Measurements from ENCODE around the gene NAP1L5. TPM values are rescaled to one million over a fixed set of nuclear protein-coding genes. Genes with fewer than 3 reads are reported as not detected.

NAP1L5 gene
- total and polyA plus RNA-seq, 9 of the 15 experiments (the other 6 are each of a cell fraction or from before 2014, with no cell fraction given), result 2.4 to 10.6 (median 7.0) TPM

DNA sequence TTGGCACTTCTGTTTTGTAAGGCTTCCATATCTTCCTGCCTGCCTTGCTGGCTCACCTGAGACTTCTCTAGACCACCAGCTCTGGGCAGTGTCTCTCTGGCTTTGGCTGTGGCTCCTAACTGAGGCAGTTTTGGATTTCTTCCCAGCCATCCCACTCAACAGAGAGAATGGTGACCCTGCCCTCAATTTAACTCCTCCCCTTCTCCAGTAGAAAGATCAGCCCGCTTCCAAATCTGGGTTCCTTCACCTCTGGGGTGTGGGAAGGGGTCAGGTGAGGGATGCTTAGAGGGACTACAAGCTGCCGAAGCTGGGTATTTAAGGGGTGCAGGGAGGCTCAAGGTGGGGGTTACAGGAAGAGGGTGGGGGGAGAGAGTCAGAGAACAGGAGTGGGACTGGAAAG, 23.7 kb downstream of the NAP1L5 start:
- no TSS peak for BruUV-seq (replicated peaks)
- WGBS (ENCODE audit: insufficient coverage, low coverage, missing lambda C conversion rate), result 39% methylated on average over 2 of the region's 2 CpGs
- Histone ChIP-seq H3K27me3 (ENCODE audit: control insufficient read depth in 2 of 2, insufficient read depth in 2 of 2, low read length in 2 of 2) (no peaks in the 10 kb centered on the region), H3K36me3 (ENCODE audit: control insufficient read depth, insufficient read depth, low read length) (0 out of 3 replicates have a peak, but pooled peaks cover 3% of the 10 kb centered on the region), H3K4me2 (ENCODE audit: insufficient read depth, low read length) (no peak overlapping the region), H4K20me1 (replicated peaks; ENCODE audit: control insufficient read depth, insufficient read depth, low read length) (no peaks in the 10 kb centered on the region), H3K9me3 (replicated peaks; ENCODE audit: control insufficient read depth, insufficient read depth, low read depth, low read length) (no peaks in the 10 kb centered on the region), H3K79me2 (ENCODE audit: control insufficient read depth, insufficient read depth, low read length) (no peaks in the 10 kb centered on the region), H3K4me3 (no peak overlapping the region), H3K9ac (ENCODE audit: insufficient read depth in 1 of 2, low read depth in 2 of 2, low read length in 2 of 2) (no peak overlapping the region), H2AFZ (ENCODE audit: low read depth, low read length) (no peak overlapping the region), H3K4me1 (replicated peaks in 1 of 2; ENCODE audit: control insufficient read depth in 2 of 2, insufficient read depth in 2 of 2, low read length in 2 of 2) (peaks cover 0 to 2% of the 10 kb centered on the region in 2 experiments; a peak in 1 of 5 replicates), H3K27ac (ENCODE audit: extremely low read depth, low read depth, low read length) (no peak overlapping the region), H3K9me1 (ENCODE audit: control insufficient read depth, insufficient read depth, low read length) (no peaks in the 10 kb centered on the region)
- POLR2A ChIA-PET, result no interaction called here
- TF ChIP-seq TBP (optimal IDR thresholded peaks at IDR 0.05; ENCODE audit: low read depth, low read length) (no peak), COPS2 (conservative IDR thresholded peaks at IDR 0.05) (no peak), ZZZ3 (IDR thresholded peaks at IDR 0.05) (no peak), HEY1 (CRISPR knock-in tag; IDR thresholded peaks at IDR 0.05; ENCODE audit: borderline replicate concordance) (no peak), KLF10 (CRISPR knock-in tag; IDR thresholded peaks at IDR 0.05) (no peak), HNRNPH1 (optimal IDR thresholded peaks at IDR 0.05; ENCODE audit: low read depth, low read length) (no peak), EP400 (IDR thresholded peaks at IDR 0.05) (no peak), RAD51 (IDR thresholded peaks at IDR 0.05; ENCODE audit: borderline replicate concordance, low read depth) (no peak), RFX1 (IDR thresholded peaks at IDR 0.05) (no peak), SNIP1 (IDR thresholded peaks at IDR 0.05; ENCODE audit: low read depth) (no peak), RBFOX2 (IDR thresholded peaks at IDR 0.05; ENCODE audit: low read depth, low read length) (no peak), HDAC6 (IDR thresholded peaks at IDR 0.05; ENCODE audit: low read depth, low read length) (no peak), CHD4 (IDR thresholded peaks at IDR 0.05; ENCODE audit: insufficient read depth, insufficient replicate concordance, low read depth, low read length, poor library complexity, severe bottlenecking) (no peak)
- TF ChIP-seq, protein P1, sequence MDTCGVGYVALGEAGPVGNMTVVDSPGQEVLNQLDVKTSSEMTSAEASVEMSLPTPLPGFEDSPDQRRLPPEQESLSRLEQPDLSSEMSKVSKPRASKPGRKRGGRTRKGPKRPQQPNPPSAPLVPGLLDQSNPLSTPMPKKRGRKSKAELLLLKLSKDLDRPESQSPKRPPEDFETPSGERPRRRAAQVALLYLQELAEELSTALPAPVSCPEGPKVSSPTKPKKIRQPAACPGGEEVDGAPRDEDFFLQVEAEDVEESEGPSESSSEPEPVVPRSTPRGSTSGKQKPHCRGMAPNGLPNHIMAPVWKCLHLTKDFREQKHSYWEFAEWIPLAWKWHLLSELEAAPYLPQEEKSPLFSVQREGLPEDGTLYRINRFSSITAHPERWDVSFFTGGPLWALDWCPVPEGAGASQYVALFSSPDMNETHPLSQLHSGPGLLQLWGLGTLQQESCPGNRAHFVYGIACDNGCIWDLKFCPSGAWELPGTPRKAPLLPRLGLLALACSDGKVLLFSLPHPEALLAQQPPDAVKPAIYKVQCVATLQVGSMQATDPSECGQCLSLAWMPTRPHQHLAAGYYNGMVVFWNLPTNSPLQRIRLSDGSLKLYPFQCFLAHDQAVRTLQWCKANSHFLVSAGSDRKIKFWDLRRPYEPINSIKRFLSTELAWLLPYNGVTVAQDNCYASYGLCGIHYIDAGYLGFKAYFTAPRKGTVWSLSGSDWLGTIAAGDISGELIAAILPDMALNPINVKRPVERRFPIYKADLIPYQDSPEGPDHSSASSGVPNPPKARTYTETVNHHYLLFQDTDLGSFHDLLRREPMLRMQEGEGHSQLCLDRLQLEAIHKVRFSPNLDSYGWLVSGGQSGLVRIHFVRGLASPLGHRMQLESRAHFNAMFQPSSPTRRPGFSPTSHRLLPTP (IDR thresholded peaks at IDR 0.05; ENCODE audit: borderline replicate concordance, extremely low read depth, insufficient read length), result no peak
- TF ChIP-seq, protein P2, sequence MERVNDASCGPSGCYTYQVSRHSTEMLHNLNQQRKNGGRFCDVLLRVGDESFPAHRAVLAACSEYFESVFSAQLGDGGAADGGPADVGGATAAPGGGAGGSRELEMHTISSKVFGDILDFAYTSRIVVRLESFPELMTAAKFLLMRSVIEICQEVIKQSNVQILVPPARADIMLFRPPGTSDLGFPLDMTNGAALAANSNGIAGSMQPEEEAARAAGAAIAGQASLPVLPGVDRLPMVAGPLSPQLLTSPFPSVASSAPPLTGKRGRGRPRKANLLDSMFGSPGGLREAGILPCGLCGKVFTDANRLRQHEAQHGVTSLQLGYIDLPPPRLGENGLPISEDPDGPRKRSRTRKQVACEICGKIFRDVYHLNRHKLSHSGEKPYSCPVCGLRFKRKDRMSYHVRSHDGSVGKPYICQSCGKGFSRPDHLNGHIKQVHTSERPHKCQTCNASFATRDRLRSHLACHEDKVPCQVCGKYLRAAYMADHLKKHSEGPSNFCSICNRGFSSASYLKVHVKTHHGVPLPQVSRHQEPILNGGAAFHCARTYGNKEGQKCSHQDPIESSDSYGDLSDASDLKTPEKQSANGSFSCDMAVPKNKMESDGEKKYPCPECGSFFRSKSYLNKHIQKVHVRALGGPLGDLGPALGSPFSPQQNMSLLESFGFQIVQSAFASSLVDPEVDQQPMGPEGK (CRISPR knock-in tag; IDR thresholded peaks at IDR 0.05; ENCODE audit: borderline replicate concordance), result no peak
- TF ChIP-seq, protein P3, sequence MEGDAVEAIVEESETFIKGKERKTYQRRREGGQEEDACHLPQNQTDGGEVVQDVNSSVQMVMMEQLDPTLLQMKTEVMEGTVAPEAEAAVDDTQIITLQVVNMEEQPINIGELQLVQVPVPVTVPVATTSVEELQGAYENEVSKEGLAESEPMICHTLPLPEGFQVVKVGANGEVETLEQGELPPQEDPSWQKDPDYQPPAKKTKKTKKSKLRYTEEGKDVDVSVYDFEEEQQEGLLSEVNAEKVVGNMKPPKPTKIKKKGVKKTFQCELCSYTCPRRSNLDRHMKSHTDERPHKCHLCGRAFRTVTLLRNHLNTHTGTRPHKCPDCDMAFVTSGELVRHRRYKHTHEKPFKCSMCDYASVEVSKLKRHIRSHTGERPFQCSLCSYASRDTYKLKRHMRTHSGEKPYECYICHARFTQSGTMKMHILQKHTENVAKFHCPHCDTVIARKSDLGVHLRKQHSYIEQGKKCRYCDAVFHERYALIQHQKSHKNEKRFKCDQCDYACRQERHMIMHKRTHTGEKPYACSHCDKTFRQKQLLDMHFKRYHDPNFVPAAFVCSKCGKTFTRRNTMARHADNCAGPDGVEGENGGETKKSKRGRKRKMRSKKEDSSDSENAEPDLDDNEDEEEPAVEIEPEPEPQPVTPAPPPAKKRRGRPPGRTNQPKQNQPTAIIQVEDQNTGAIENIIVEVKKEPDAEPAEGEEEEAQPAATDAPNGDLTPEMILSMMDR (IDR thresholded peaks at IDR 0.05 in 2 of 3, conservative IDR thresholded peaks at IDR 0.05 in 1 of 3; ENCODE audit: insufficient read depth in 2 of 3, low read depth in 1 of 3, low read length in 3 of 3), result no peak
- no peak for FAIRE-seq
- intact Hi-C loops (cut with micrococcal nuclease) (loop anchor here (5.0 to 10.0 kb wide), 2 partner anchors 121 to 348 kb away; no protein-coding TSS in a partner anchor), in situ Hi-C loops (cut with MboI) (no loop called here)
- CTCF ChIA-PET (ENCODE audit: low intra/inter-chr PET ratio), result interaction anchor here (0.6 to 1.8 kb wide), 2 partner anchors 335 to 351 kb away, joined by 3 to 5 read pairs; no protein-coding TSS in a partner anchor
- no peak for ATAC-seq
- no peak for DNase-seq (ENCODE audit: extremely low read depth in 1 of 4, low spot score in 3 of 4)

Measured in K562 (cell line).